GM21825 (cell line): Measurements from ENCODE around the gene PLD4.
"Not testable (repeated sequence)": the region's sequence is repeated elsewhere in the genome, so short reads cannot be mapped to it uniquely, and the experiment has no call there.

ENCODE experiments used
- ATAC-seq: cut with Tn5 transposase; IDR thresholded peaks from one replicate; pipeline ENCODE4 v1.9.1; 2021; ENCODE audit warnings: mild to moderate bottlenecking, moderate library complexity; ENCODE audit not compliant: unreplicated experiment

PLD4 gene

GRCh38 chr14:104924421-104925213 is at the start of gene PLD4:
Gene PLD4 (plus strand): TSS chr14:104924879. CDS start chr14:104927141, 2,262 bp downstream.
- no peak for ATAC-seq

- no peak for ATAC-seq
These were observed 49.3 kb upstream of the PLD4 start for GRCh38 chr14:104875412-104875751.

DNA sequence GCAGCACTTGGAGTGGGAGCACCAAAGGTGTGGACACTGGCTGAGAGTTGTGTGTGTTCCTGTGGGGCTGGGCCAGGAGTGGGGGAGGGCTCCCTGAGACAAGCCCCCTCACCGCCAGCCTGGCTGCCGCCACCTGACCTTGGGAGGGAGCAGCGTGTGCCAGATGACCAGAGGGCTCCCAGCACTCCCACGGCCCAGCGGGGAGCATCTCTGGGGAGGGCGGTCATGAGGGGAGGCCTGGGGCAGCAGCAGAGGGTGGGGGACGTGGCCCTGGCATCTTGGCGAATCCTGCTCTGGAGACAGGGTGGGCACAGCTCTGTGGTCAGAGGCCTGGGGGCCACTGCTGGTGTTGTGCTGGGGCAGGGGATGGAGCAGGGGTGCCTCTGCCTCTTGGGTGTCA is 48.9 kb upstream of the PLD4 start:
- ATAC-seq, result no peak

DNA sequence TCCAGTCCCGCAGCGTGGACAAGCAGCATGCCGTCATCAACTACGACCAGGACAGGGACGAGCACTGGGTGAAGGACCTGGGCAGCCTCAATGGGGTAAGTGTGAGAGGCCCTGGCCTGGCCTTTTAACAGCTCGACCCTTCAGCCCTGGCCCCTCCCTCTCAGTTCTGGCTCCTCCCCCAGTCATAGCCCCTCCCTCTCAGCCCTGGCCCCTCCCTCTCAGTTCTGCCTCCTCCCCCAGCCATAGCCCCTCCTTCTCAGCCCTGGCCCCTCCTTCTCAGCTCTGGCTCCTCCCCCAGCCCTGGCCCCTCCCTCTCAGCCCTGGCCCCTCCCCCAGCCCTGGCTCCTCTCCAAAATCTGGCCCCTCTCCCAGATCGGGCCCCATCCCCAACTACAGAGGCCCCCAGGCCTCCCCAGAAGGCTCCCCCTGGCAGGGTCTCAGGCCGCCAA is 48.4 kb upstream of the PLD4 start:
- ATAC-seq, result no peak

DNA sequence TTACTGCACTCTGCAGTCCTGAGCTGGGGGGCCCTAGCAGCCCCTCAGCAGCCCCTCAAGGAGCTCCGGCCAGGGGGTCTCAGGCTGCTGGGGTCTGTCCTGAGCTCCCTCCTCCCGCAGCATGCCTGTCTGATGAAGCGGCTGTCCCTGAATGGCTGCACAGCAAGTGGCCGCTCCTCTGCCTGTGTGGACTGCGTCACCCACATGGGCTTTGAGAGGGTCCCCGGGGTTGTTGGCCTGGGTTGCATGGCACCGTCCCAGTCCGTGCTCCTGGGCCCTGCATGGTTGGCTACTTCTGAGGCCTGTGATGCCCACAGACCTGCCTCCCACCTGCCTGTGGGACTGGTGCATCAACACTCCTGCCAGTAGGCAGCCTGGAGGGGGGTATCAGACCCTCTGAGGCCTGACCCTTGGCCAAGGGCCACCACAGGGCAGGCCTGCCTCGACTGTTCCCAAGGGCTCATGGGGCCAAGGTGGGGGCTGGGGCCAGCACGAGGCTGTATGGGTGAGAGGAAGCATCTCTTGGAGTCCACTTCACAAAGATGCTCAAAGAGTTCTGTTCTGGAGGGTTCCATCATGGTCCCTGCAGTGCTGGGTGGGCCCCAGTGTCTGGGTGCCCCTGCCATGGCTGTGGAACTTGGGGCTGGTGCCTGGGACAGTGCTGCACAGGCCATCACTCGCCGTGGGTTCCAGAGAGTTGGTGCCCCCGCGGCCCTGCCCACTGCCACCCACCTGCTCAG is 47.4 kb upstream of the PLD4 start:
- no peak for ATAC-seq

DNA sequence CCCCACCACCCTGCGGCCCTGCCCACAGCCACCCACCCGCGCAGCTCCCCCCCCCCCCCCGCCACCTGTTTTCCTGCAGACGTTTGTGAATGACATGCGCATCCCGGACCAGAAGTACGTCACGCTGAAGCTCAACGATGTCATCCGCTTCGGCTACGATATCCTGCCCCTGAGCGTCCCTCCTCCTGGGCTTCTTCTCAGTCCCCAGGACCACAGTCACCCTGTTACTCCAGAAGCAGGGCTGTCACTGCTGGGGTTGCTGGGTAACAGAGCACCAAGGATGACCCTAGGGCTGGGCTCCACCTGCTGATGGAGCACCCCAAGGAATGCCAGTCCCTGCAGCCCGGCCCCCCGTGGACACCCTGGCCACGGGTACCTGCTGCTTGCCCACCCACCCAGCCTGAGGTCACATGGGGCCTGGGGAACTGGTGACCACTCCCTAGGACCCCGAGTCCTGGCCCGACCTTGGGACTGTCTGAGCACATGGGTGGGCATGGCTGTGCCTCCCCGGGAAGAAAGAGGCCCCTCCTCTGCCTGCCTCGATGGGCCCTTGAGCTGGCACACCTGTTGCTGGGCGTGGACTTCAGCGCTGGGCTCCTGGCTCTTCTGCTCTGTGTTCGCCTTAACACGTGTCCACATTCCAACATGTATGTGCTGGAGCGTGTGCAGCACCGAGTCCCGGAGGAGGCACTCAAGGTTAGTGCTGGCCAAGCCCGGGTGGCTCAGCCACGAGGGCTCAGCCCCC is 46.7 kb upstream of the PLD4 start:
- ATAC-seq, result no peak

GRCh38 chr14:104878582-104878981 is 46.1 kb upstream of the PLD4 start:
- no peak for ATAC-seq

- no peak for ATAC-seq
These were observed 45.3 kb upstream of the PLD4 start for GRCh38 chr14:104879201-104879982.

DNA sequence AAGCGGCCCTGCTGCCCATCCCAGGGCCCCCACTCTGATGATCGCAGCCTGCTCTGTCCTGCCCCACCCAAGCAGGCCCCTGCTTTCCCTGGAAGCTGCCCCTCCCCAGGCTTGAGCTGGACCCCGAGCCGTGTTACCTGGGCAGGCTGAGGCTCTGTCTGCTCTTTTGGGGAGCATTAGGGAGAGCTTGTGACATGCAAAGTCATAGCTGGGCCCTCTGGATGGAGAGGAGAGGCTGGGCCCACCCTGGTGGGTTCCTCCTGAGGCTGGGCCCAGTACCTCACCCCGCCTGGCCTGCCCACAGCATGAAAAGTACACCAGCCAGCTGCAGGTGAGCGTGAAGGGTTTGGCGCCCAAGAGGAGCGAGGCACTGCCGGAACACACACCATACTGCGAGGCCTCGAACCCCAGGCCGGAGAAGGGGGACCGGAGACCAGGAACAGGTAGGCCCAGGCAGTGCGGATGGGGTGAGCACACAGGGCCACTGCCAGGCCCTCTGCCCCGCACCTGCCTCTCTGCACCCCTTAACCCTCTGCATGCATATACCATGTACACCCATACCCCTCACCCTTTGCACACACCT is 44.6 kb upstream of the PLD4 start:
- ATAC-seq, result no peak

- ATAC-seq, result no peak
These were observed 44.0 kb upstream of the PLD4 start for GRCh38 chr14:104880584-104881210.

DNA sequence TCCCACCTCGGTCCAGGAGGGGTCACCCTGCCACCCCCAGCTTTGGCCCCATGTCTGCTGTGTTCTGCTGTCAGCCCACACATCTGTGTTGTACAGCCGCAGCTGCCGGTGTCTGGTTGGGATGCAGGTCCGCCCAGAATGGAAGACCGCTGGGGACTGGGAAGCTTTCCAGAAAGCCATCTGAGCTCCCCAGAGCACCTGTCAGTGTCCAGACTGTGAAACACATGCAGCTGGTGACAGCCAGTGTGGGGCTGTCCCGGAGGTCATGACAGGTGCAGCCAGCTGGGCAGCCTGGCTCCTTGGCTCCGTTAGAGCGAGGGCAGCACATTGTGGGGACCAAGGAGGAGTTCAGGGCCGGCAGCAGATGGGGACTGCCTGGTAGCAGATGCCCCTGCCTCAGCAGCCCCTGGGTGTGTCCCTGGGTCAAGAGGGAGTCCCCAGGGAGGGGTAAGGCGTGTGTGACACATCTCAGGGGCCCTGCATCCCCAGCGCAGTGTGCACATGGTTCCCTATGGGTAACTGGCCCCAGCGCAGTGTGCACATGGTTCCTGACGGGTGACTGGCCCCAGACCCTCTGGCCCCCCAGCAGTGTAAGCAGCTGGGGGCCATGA is 43.2 kb upstream of the PLD4 start:
- no peak for ATAC-seq

- ATAC-seq, result no peak
These were observed 42.2 kb upstream of the PLD4 start for GRCh38 chr14:104882325-104882973.

DNA sequence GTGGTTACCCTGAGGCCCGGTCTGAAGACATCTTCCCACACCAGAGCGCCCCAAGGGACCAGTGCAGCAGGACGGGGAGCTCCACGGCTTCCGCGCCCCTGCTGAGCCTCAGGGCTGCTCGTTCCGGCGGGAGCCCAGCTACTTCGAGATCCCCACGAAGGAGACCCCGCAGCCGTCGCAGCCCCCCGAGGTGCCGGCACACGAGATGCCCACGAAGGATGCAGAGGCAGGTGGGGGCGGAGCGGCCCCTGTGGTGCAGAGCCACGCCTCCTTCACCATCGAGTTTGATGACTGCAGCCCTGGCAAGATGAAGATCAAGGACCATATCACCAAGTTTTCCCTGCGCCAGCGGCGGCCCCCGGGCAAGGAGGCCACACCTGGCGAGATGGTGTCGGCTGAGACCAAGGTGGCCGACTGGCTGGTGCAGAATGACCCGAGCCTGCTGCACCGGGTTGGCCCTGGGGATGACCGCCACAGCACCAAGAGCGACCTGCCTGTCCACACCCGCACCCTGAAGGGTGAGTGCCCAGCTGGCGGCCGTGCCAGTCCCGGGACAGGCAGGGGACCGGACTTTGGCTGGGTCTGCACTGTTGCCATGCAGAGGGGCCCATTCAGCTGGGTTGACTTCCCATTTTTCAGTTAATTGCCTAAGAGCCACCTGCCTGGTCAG is 41.6 kb upstream of the PLD4 start:
- ATAC-seq, result no peak

- ATAC-seq, result no peak
These were observed 40.9 kb upstream of the PLD4 start for GRCh38 chr14:104883681-104884361.

DNA sequence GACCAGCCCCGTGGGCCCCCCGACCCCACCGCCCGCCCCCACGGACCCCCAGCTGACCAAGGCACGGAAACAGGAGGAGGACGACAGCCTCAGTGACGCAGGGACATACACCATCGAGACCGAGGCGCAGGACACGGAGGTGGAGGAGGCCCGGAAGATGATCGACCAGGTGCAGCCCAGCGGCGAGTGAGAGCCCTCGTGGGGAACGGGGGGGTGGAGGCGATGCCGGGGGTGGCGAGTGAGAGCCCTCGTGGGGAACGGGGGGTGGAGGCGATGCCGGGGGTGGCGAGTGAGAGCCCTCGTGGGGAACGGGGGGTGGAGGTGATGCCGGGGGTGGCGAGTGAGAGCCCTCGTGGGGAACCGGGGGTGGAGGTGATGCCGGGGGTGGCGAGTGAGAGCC is 40.3 kb upstream of the PLD4 start:
- ATAC-seq, result not testable (repeated sequence)

GRCh38 chr14:104885031-104885972 is 39.4 kb upstream of the PLD4 start:
- no peak for ATAC-seq
